OCI-LY1 (cell line): ENCODE data around the gene ARHGEF12.

Experiments used
- H2AFZ ChIP-seq: fragments of 200-600 bp; sonication (generic), shearing (Covaris generic); 2 replicates; pipeline ENCODE4 v1.6.0; 2014; ENCODE audit warnings: antibody characterized with exemption, mild to moderate bottlenecking, low read length
- H3F3A ChIP-seq: fragments of 200-600 bp; sonication (generic), shearing (Covaris generic); 2 replicates; pipeline ENCODE4 v1.6.0; 2014; ENCODE audit warnings: mild to moderate bottlenecking, antibody characterized with exemption, low read length, moderate library complexity; ENCODE audit not compliant: insufficient read depth
- H3K27ac ChIP-seq: fragments of 200-600 bp; sonication (generic); 2 replicates; pipeline ENCODE4 v1.5.1; 2014; ENCODE audit warnings: low read length, mixed run types, mild to moderate bottlenecking, low read depth; ENCODE audit not compliant: poor library complexity, severe bottlenecking
- H3K27me3 ChIP-seq: fragments of 200-600 bp; sonication (generic); 2 replicates; pipeline ENCODE4 v1.6.0; 2014; ENCODE audit warnings: antibody characterized with exemption, mild to moderate bottlenecking, low read length, moderate library complexity; ENCODE audit not compliant: insufficient read depth
- H3K36me3 ChIP-seq: fragments of 200-600 bp; sonication (generic); 2 replicates; pipeline ENCODE4 v1.6.1; 2014; ENCODE audit warnings: mild to moderate bottlenecking, antibody characterized with exemption, low read length, moderate library complexity, mixed read lengths; ENCODE audit not compliant: insufficient read depth
- H3K4me1 ChIP-seq: fragments of 200-600 bp; sonication (generic); 2 replicates; pipeline ENCODE4 v1.5.1; 2014; ENCODE audit warnings: mild to moderate bottlenecking, low read length, moderate library complexity; ENCODE audit not compliant: insufficient read depth, severe bottlenecking
- H3K4me2 ChIP-seq: fragments of 200-600 bp; sonication (generic), shearing (Covaris generic); 2 replicates; pipeline ENCODE4 v1.6.1; 2014; ENCODE audit warnings: low read length
- H3K4me3 ChIP-seq: fragments of 200-600 bp; sonication (generic); 2 replicates; pipeline ENCODE4 v1.5.1; 2014; ENCODE audit warnings: low read length, low read depth, mild to moderate bottlenecking, mixed read lengths; ENCODE audit not compliant: poor library complexity, severe bottlenecking
- H3K79me2 ChIP-seq: fragments of 200-600 bp; shearing (Covaris generic); 2 replicates; pipeline ENCODE4 v1.6.1; 2016; ENCODE audit warnings: mixed run types, low read length, mixed read lengths; ENCODE audit not compliant: insufficient read depth
- H3K9ac ChIP-seq: fragments of 200-600 bp; sonication (generic), shearing (Covaris generic); 2 replicates; pipeline ENCODE4 v1.6.1; 2014; ENCODE audit warnings: mild to moderate bottlenecking, low read length, mixed read lengths
- H3K9me2 ChIP-seq: fragments of 200-600 bp; sonication (generic), shearing (Covaris generic); 2 replicates; pipeline ENCODE4 v1.6.1; 2014; ENCODE audit warnings: low read depth, mild to moderate bottlenecking, low read length, mixed read lengths
- H3K9me3 ChIP-seq: fragments of 200-600 bp; shearing (Covaris generic); 2 replicates; pipeline ENCODE4 v1.6.1; 2014; ENCODE audit warnings: low read length, mixed read lengths
- H4K20me1 ChIP-seq: fragments of 200-600 bp; sonication (generic), shearing (Covaris generic); 2 replicates; pipeline ENCODE4 v1.6.0; 2016; ENCODE audit warnings: mild to moderate bottlenecking, low read length; ENCODE audit not compliant: insufficient read depth
- CTCF ChIP-seq: fragments of 200-600 bp; sonication (generic), shearing (Covaris generic); IDR thresholded peaks from 2 replicates; pipeline ENCODE4 v1.5.1; 2017; ENCODE audit warnings: mild to moderate bottlenecking, antibody characterized with exemption, low read length, moderate library complexity, mixed read lengths
- EZH2 ChIP-seq: fragments of 200-600 bp; sonication (generic), shearing (Covaris generic); IDR thresholded peaks from 2 replicates; pipeline ENCODE4 v1.8.0; 2017; ENCODE audit warnings: borderline replicate concordance, mixed run types, mild to moderate bottlenecking, antibody characterized with exemption, low read length, moderate library complexity, mixed read lengths

ARHGEF12 gene

DNA sequence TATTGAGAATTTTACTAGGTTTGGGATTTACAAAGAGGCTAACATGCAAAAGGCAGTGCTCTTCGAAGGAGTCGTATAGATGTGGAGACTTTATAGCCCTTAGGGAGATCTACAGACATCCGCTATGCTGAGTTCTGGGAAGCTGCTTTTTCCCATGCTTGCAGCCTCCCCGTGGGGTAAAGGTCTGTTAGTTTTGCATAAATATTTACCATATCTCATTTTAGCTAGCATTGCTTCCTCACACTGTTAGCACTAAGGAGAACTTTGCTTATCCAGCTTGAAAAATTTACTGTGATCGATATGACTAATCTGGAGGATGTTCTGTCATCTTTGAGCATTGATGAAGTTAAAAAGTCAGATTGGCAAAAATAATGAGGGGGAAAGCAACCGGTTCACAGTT, 18.6 kb downstream of the ARHGEF12 start:
- H3K27me3 ChIP-seq = no peaks in the 10 kb centered on the region
- H3K9ac ChIP-seq = no peak overlapping the region
- no peaks in the 10 kb centered on the region for H3K4me1 ChIP-seq
- no peaks in the 10 kb centered on the region for H3K36me3 ChIP-seq
- no peaks in the 10 kb centered on the region for H3K9me3 ChIP-seq
- no peaks in the 10 kb centered on the region for H4K20me1 ChIP-seq
- H3K9me2 ChIP-seq = no peaks in the 10 kb centered on the region
- no peak overlapping the region for H3K27ac ChIP-seq
- no peak overlapping the region for H2AFZ ChIP-seq
- no peak overlapping the region for H3K4me3 ChIP-seq
- H3K79me2 ChIP-seq = no peaks in the 10 kb centered on the region
- TF ChIP-seq CTCF = no peak
- no peak for TF ChIP-seq EZH2
- no peaks in the 10 kb centered on the region for H3F3A ChIP-seq
- no peak overlapping the region for H3K4me2 ChIP-seq

- Histone ChIP-seq H3K36me3 (no peaks in the 10 kb centered on the region), H2AFZ (no peak overlapping the region), H3K4me3 (no peak overlapping the region), H3K27ac (no peak overlapping the region), H3F3A (no peaks in the 10 kb centered on the region), H3K9me2 (no peaks in the 10 kb centered on the region), H3K79me2 (no peaks in the 10 kb centered on the region), H4K20me1 (no peaks in the 10 kb centered on the region), H3K9me3 (no peaks in the 10 kb centered on the region), H3K9ac (no peak overlapping the region), H3K4me2 (no peak overlapping the region), H3K27me3 (no peaks in the 10 kb centered on the region; the same call in 1 of the 2 replicates), H3K4me1 (no peaks in the 10 kb centered on the region)
- TF ChIP-seq CTCF (no peak), EZH2 (no peak)
These were observed 21.4 kb downstream of the ARHGEF12 start for GRCh38 chr11:120357620-120358019.

- H3K9me2 ChIP-seq = no peaks in the 10 kb centered on the region
These were observed 22.5 kb downstream of the ARHGEF12 start for GRCh38 chr11:120358729-120359128.

More at GRCh38 chr11:120358729-120359128, 22.5 kb downstream of the ARHGEF12 start:
- no peaks in the 10 kb centered on the region for H3K4me1 ChIP-seq
- no peaks in the 10 kb centered on the region for H3F3A ChIP-seq
- H3K4me3 ChIP-seq = no peak overlapping the region
- TF ChIP-seq CTCF = no peak
- no peak for TF ChIP-seq EZH2
- H3K27me3 ChIP-seq = no peaks in the 10 kb centered on the region; the same call in 1 of the 2 replicates
- H3K4me2 ChIP-seq = no peak overlapping the region
- H4K20me1 ChIP-seq = no peaks in the 10 kb centered on the region
- no peaks in the 10 kb centered on the region for H3K36me3 ChIP-seq
- H3K9me3 ChIP-seq = no peaks in the 10 kb centered on the region
- H3K27ac ChIP-seq = no peak overlapping the region
- no peak overlapping the region for H2AFZ ChIP-seq
- H3K9ac ChIP-seq = no peak overlapping the region
- no peaks in the 10 kb centered on the region for H3K79me2 ChIP-seq
